HepG2 (cell line): ENCODE measurements around the gene CDSN. TPM values are rescaled to one million over a fixed set of nuclear protein-coding genes. Genes with fewer than 3 reads are reported as not detected.

Experiments used
- ATAC-seq: fragments of 200-7000 bp; cut with Tn5 transposase; 3 replicates; pipeline ENCODE4 v1.9.1; 2020; ENCODE audit warnings: mild to moderate bottlenecking, moderate library complexity
- BruUV-seq: library from RNA; stranded (reverse); fragments of 400-500 nt; replicated peaks from 2 replicates; lab custom pipeline; 2021; lab: Mats Ljungman, UMichigan
- CTCF ChIA-PET: fragments of 300-600 bp; formaldehyde crosslinking; extraction: SDS; loops from one replicate; lab custom pipeline; 2021; ENCODE audit warnings: low total read pairs, inconsistent platforms, low intra/inter-chr PET ratio; lab: Yijun Ruan, JAX
- POLR2A ChIA-PET: fragments of 350-600 bp; sonication (Branson Sonifier 250); formaldehyde crosslinking; loops from one replicate; lab custom pipeline; 2020; ENCODE audit warnings: antibody characterized with exemption, inconsistent platforms; lab: Yijun Ruan, JAX
- DNase-seq: peaks from one replicate; pipeline ENCODE4 v3.0.0-alpha.2; 2015; ENCODE audit warnings: low spot score
- FAIRE-seq: peaks from 3 replicates; lab custom pipeline; 2011; peaks lifted over from hg19 to GRCh38; lab: Jason Lieb, UNC
- H2AFZ ChIP-seq: one replicate; pipeline ENCODE4 v1.6.1; 2011; ENCODE audit warnings: low read length, inconsistent platforms
- H3K27ac ChIP-seq: fragments of 300-600 bp; 3 replicates; pipeline ENCODE4 v1.8.0; 2011; ENCODE audit warnings: mixed run types, mild to moderate bottlenecking, mixed read lengths, low read length, inconsistent platforms; ENCODE audit not compliant: insufficient read depth; ENCODE audit errors: extremely low read length
- H3K27me3 ChIP-seq, 2 experiments: fragments of 200-600 bp in 1 of 2; 2 replicates in 1 of 2; 3 replicates in 1 of 2; pipeline versions ENCODE4 v1.6.0 to v1.8.0; 2011; ENCODE audit warnings: low read length in 2 of 2, mild to moderate bottlenecking in 2 of 2, moderate library complexity in 2 of 2, inconsistent platforms in 1 of 2; ENCODE audit not compliant: insufficient read depth in 2 of 2, control insufficient read depth in 1 of 2
- H3K36me3 ChIP-seq, 2 experiments: fragments of 200-600 bp in 1 of 2; replicated peaks in 1 of 2; 2 replicates in 1 of 2; 3 replicates in 1 of 2; pipeline versions ENCODE4 v1.5.1 to v1.8.0; 2011; ENCODE audit warnings: low read length in 2 of 2, inconsistent platforms in 1 of 2; ENCODE audit not compliant: insufficient read depth in 2 of 2, control insufficient read depth in 1 of 2
- H3K4me1 ChIP-seq: 2 replicates; pipeline ENCODE4 v1.5.1; 2012; ENCODE audit warnings: low read length, inconsistent platforms; ENCODE audit not compliant: insufficient read depth
- H3K4me2 ChIP-seq: 2 replicates; pipeline ENCODE4 v1.6.0; 2011; ENCODE audit warnings: low read depth, low read length, inconsistent platforms
- H3K4me3 ChIP-seq, 3 experiments: fragments of 200-600 bp in 1 of 3; sonication (generic), shearing (Covaris generic) in 1 of 3; replicated peaks in 1 of 3; 2 replicates each; pipeline ENCODE4 v1.5.1; 2011 to 2016; ENCODE audit warnings: low read length in 3 of 3, inconsistent platforms in 2 of 3, low read depth in 2 of 3, mild to moderate bottlenecking in 2 of 3, control low read depth in 1 of 3, mixed read lengths in 1 of 3; ENCODE audit not compliant: insufficient read depth in 1 of 3
- H3K79me2 ChIP-seq: one replicate; pipeline ENCODE4 v1.6.1; 2011; ENCODE audit warnings: low read length, inconsistent platforms; ENCODE audit not compliant: insufficient read depth
- H3K9ac ChIP-seq: 2 replicates; pipeline ENCODE4 v1.6.0; 2011; ENCODE audit warnings: mild to moderate bottlenecking, low read depth, low read length, inconsistent platforms; ENCODE audit not compliant: insufficient read depth
- H3K9me3 ChIP-seq: 2 replicates; pipeline ENCODE4 v1.5.1; 2012; ENCODE audit warnings: mild to moderate bottlenecking, low read length
- H4K20me1 ChIP-seq: 2 replicates; pipeline ENCODE4 v1.6.0; 2011; ENCODE audit warnings: inconsistent platforms, mild to moderate bottlenecking, low read length, moderate library complexity; ENCODE audit not compliant: insufficient read depth
- CC2D1A ChIP-seq: sonication (generic); formaldehyde crosslinking; IDR thresholded peaks from 2 replicates; pipeline ENCODE4 v1.8.1; 2023; ENCODE audit warnings: mild to moderate bottlenecking, missing genetic modification reagents
- PCBP1 ChIP-seq: fragments of 200-400 bp; formaldehyde crosslinking; IDR thresholded peaks from 2 replicates; pipeline ENCODE4 v1.6.1; 2017; ENCODE audit warnings: mild to moderate bottlenecking, low read depth, low read length, borderline replicate concordance
- ZNF274 ChIP-seq: sonication (generic); formaldehyde crosslinking; IDR thresholded peaks from 2 replicates; pipeline ENCODE4 v1.5.1; 2020; ENCODE audit warnings: mild to moderate bottlenecking, missing genetic modification reagents
- WGBS: methylation state at CpG from one replicate; pipeline ENCODE4 v1.1.6; 2017; ENCODE audit warnings: low lambda C conversion rate; 5-methylcytosine and 5-hydroxymethylcytosine counted together
- in situ Hi-C: cut with HindIII; loops from 2 replicates; pipeline ENCODE4 v1.10.0; 2017; ENCODE audit warnings: low pct_unique_long_range_greater_than_20kb; ENCODE audit not compliant: extremely low pct_ligation_motif_present
- intact Hi-C: fragments of 100-400 bp; cut with micrococcal nuclease; formaldehyde crosslinking; loops from one replicate; pipeline ENCODE4 v1.10.0; 2022; ENCODE audit not compliant: unreplicated experiment
- polyA plus RNA-seq, 8 experiments: library from polyadenylated mRNA; depleted of rRNA in 3 of 8; stranded (reverse) in 7 of 8; unstranded in 1 of 8; fragments of >200 nt; fragmentation: Illumina TruSeq in 4 of 8; extraction: Trizol in 4 of 8; gene quantifications; 2 replicates each; pipeline versions ENCODE4 v1.2.1 to v1.2.3, GENCODE V29; 2011 to 2016; ENCODE audit warnings: low read depth in 4 of 8, missing spikeins in 1 of 8, mixed read lengths in 1 of 8; ENCODE audit not compliant: insufficient read depth in 1 of 8
- total RNA-seq, 5 experiments: library from RNA; depleted of rRNA; stranded (reverse); fragments of >200 nt; fragmentation: Illumina TruSeq; extraction: Trizol; gene quantifications; 2 replicates each; pipeline ENCODE4 v1.2.3, GENCODE V29; 2016; ENCODE audit warnings: low read depth in 1 of 5
- TF ChIP-seq, protein P1 (sequence below): sonication (generic); formaldehyde crosslinking; IDR thresholded peaks from 2 replicates; pipeline ENCODE4 v1.4.0; 2020; ENCODE audit warnings: missing genetic modification reagents, mild to moderate bottlenecking, borderline replicate concordance
- TF ChIP-seq, protein P2 (sequence below): sonication (generic); formaldehyde crosslinking; IDR thresholded peaks from 2 replicates; pipeline ENCODE4 v1.4.0; 2020; ENCODE audit warnings: mild to moderate bottlenecking, missing genetic modification reagents

Gene CDSN
- total and polyA plus RNA-seq, 2 of the 13 experiments (the other 11 are each of a cell fraction or from before 2014, with no cell fraction given): not detected

DNA sequence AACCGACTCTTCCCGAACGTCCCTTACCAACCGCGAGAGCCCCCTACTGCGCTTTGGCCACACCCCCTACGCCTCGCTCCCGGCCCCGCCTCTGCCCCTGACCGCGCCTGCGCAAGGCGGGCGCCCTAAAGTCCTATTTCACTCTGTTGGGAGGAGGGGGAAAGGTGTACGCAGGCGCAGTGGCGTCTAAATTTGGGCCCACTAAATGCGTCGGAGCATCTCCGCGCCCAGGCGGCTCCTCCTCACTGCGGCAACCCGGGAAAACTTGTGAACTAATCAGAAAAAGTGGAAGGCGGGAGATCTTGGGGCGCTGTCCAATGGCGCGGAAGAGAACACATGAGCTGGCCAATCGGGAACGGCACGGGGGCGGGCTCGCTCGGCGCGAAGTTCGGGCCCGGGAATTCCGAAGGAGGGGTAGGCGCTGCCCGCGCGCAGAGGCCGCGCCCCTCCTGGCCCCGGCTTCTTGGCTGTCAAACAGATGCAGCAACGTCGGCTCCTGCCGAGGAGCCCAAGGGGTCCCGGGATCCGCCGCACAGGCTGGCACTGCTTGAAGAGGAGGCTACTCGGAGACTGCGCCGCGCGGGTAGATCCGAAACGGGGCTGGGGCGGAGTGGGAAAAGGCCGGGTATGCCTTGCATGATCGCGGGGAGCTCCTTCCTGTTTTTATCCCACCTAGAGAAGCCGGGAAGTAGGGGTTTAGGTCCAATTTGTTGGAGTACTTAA is 38.1 kb upstream of the CDSN start, which contains the start of gene TCF19 (continued):
- TF ChIP-seq, protein P1, sequence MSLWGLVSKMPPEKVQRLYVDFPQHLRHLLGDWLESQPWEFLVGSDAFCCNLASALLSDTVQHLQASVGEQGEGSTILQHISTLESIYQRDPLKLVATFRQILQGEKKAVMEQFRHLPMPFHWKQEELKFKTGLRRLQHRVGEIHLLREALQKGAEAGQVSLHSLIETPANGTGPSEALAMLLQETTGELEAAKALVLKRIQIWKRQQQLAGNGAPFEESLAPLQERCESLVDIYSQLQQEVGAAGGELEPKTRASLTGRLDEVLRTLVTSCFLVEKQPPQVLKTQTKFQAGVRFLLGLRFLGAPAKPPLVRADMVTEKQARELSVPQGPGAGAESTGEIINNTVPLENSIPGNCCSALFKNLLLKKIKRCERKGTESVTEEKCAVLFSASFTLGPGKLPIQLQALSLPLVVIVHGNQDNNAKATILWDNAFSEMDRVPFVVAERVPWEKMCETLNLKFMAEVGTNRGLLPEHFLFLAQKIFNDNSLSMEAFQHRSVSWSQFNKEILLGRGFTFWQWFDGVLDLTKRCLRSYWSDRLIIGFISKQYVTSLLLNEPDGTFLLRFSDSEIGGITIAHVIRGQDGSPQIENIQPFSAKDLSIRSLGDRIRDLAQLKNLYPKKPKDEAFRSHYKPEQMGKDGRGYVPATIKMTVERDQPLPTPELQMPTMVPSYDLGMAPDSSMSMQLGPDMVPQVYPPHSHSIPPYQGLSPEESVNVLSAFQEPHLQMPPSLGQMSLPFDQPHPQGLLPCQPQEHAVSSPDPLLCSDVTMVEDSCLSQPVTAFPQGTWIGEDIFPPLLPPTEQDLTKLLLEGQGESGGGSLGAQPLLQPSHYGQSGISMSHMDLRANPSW (CRISPR knock-in tag): peak; percentile 47; the same call in 1 of the 2 replicates
- TF ChIP-seq, all 625 proteins: peak for 209

DNA sequence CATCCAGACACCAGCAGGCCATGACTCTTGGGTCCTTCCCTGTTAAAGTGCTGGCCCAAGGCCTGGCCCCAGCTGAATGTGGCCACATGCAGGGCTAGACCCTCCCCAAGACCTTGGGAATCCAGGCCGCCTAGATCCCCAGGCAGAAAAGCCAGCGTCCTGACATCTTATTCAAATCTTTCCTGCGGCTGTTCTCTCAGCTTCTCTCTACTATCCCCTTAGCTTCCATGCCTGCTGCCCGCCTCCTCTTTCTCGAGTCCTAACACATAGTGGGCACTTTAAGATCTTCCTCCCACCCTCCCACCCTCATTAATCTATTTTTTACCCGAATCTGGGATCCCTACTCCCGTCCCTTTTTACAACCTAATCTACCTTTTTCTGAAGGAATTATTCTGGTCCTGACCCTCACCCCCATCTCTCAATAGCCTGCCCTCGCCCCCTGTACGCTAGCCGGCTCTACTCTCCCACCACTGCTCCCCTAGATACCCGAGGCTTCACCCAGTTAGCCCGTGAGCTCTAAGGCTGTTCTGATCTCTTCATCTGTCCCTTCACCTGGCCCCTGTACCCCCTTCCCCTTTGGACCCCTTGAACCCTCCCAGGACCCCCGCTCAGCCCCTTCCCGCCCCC is 37.4 kb upstream of the CDSN start, which contains the start of gene CCHCR1:
CCHCR1 (minus strand) TSS at position 290 of the 627 bp plus-strand sequence; CDS start at position 88, 202 bp downstream.
- CTCF ChIA-PET: no interaction called here
- H3K4me3 ChIP-seq: peak within 1 kb of the TSS; percentile 76 to 90 (median 87)
- peak within 1 kb of the TSS; percentile 66 for H3K27ac ChIP-seq
- FAIRE-seq: no peak
- H2AFZ ChIP-seq: peak within 1 kb of the TSS; percentile 35
- no peaks in the 10 kb centered on the region for H3K79me2 ChIP-seq
- H3K4me2 ChIP-seq: peak within 1 kb of the TSS; percentile 99
- H3K36me3 ChIP-seq: peaks cover 4 to 18% of the 10 kb centered on the region in 2 experiments
- BruUV-seq: no TSS peak
- intact Hi-C loops: loop anchor here (1.0 to 2.0 kb wide), 2 partner anchors 29 to 35 kb away; no protein-coding TSS in a partner anchor
- in situ Hi-C loops: no loop called here
- no peaks in the 10 kb centered on the region for H4K20me1 ChIP-seq
- H3K27me3 ChIP-seq: no peaks in the 10 kb centered on the region
- 7% methylated on average over 14 of the region's 14 CpGs for WGBS
- DNase-seq: no peak
- H3K4me1 ChIP-seq: peaks cover 30% of the 10 kb centered on the region
- no peaks in the 10 kb centered on the region for H3K9me3 ChIP-seq
- POLR2A ChIA-PET: interaction anchor here (0.8 to 1.1 kb wide), 3 partner anchors 10 to 36 kb away, joined by 3 read pairs; no protein-coding TSS in a partner anchor
- peak within 1 kb of the TSS; percentile 80 for H3K9ac ChIP-seq
- ATAC-seq: peak; percentile 45
- TF ChIP-seq, protein P2, sequence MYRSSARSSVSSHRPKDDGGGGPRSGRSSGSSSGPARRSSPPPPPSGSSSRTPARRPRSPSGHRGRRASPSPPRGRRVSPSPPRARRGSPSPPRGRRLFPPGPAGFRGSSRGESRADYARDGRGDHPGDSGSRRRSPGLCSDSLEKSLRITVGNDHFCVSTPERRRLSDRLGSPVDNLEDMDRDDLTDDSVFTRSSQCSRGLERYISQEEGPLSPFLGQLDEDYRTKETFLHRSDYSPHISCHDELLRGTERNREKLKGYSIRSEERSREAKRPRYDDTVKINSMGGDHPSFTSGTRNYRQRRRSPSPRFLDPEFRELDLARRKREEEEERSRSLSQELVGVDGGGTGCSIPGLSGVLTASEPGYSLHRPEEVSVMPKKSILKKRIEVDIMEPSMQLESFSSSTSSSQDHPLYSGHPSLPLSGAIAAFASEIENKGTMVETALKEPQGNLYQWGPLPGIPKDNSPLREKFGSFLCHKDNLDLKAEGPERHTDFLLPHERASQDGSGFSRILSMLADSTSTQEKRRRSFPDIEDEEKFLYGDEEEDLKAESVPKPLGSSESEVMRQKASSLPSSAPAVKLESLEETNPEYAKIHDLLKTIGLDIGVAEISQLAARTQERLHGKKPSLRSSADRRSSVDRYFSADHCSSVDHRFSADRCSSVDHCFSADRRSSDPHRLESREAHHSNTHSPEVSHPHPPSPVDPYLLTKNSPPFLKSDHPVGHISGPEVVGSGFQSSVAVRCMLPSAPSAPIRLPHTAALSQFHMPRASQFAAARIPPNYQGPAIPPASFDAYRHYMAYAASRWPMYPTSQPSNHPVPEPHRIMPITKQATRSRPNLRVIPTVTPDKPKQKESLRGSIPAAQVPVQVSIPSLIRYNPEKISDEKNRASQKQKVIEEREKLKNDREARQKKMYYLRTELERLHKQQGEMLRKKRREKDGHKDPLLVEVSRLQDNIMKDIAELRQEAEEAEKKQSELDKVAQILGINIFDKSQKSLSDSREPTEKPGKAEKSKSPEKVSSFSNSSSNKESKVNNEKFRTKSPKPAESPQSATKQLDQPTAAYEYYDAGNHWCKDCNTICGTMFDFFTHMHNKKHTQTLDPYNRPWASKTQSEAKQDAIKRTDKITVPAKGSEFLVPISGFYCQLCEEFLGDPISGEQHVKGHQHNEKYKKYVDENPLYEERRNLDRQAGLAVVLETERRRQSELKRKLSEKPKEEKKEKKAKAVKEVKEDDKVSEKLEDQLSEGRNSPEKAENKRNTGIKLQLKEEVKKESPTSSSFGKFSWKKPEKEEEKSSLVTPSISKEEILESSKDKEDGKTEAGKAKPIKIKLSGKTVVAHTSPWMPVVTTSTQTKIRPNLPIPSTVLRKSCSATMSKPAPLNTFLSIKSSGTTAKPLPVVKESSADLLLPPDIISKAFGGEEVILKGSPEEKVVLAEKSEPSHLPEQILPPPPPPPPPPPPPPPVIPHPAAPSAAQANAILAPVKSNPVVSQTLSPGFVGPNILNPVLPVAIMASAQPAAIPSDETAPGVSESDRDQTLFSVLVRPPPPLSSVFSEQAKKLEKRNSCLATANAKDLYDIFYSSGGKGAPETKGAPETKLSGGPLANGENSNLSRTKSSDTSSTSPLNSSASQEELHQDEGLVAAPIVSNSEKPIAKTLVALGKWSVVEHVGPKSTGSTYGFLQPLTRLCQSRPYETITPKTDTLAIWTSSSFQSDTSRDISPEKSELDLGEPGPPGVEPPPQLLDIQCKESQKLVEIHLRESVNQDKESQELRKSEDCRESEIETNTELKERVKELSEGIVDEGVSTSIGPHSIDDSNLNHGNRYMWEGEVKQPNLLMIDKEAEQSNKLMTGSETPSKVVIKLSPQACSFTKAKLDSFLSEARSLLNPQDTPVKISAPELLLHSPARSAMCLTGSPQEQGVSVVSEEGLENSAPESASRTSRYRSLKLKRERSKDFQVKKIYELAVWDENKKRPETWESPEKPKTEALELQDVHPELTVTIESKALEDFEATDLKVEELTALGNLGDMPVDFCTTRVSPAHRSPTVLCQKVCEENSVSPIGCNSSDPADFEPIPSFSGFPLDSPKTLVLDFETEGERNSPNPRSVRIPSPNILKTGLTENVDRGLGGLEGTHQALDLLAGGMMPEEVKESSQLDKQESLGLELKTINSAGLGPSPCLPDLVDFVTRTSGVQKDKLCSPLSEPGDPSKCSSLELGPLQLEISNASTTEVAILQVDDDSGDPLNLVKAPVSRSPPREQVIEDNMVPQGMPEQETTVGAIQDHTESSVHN (CRISPR knock-in tag): no peak
- TF ChIP-seq ZNF274 (CRISPR knock-in tag) (0 out of 2 replicates have a peak, but pooled peaks have one; percentile 45), PCBP1 (no peak), CC2D1A (peak; percentile 31; the same call in 1 of the 2 replicates)
